PFSK-1 (cell line): ENCODE results near the gene PXK.

Source experiments
- POLR2AphosphoS5 ChIP-seq: IDR thresholded peaks from 2 replicates; pipeline ENCODE4 v1.6.1; 2012; ENCODE audit warnings: low read depth, mild to moderate bottlenecking, control low read depth, low read length, moderate library complexity
- REST ChIP-seq, 2 experiments: IDR thresholded peaks; 2 replicates each; pipeline versions ENCODE4 v1.6.1 to v1.8.0; 2011 to 2012; ENCODE audit warnings: low read depth in 2 of 2, low read length in 2 of 2, control low read depth in 1 of 2, inconsistent platforms in 1 of 2, mild to moderate bottlenecking in 1 of 2, moderate library complexity in 1 of 2; ENCODE audit not compliant: insufficient read depth in 1 of 2

- TF ChIP-seq REST (IDR thresholded peaks at IDR 0.05; ENCODE audit: insufficient read depth in 1 of 2, low read depth in 2 of 2, low read length in 2 of 2) (no peak), POLR2AphosphoS5 (no peak)
These were observed 87.3 kb downstream of the PXK start for GRCh38 chr3:58419780-58420507.
